Kidney (tissue), 11 donors: ENCODE results near the gene AMY1B. TPM values are rescaled to one million over a fixed set of nuclear protein-coding genes. Genes with fewer than 3 reads are reported as not detected.
"Not testable (repeated sequence)": the region's sequence is repeated elsewhere in the genome, so short reads cannot be mapped to it uniquely, and the experiment has no call there.

Experiments
- DNase-seq, 5 donors: peaks; one replicate each; pipeline ENCODE4 v3.0.0-alpha.2; 2013 to 2020
- FAIRE-seq: peaks from 2 replicates; lab custom pipeline; 2012; peaks lifted over from hg19 to GRCh38; lab: Jason Lieb, UNC
- H3K27ac ChIP-seq, 2 donors: one replicate each; pipeline ENCODE4 v1.7.0; 2013; ENCODE audit warnings: low read depth in 2 of 2, low read length in 2 of 2, inconsistent platforms in 1 of 2
- H3K27me3 ChIP-seq: one replicate; pipeline ENCODE4 v1.7.1; 2013; ENCODE audit warnings: low read length, inconsistent platforms; ENCODE audit not compliant: control insufficient read depth, insufficient read depth
- H3K36me3 ChIP-seq, 3 donors: one replicate each; pipeline versions ENCODE4 v1.7.0 to v1.7.1; 2013; ENCODE audit warnings: low read length in 3 of 3, control low read depth in 1 of 3, inconsistent platforms in 1 of 3; ENCODE audit not compliant: insufficient read depth in 3 of 3, control insufficient read depth in 2 of 3
- H3K4me1 ChIP-seq, 3 donors: one replicate each; pipeline versions ENCODE4 v1.7.0 to v1.7.1; 2013; ENCODE audit warnings: low read length in 3 of 3, inconsistent platforms in 1 of 3, low read depth in 1 of 3; ENCODE audit not compliant: control insufficient read depth in 2 of 3, insufficient read depth in 2 of 3
- H3K4me3 ChIP-seq, 3 donors: one replicate each; pipeline versions ENCODE4 v1.7.0 to v1.8.1; 2013; ENCODE audit warnings: low read length in 3 of 3, control low read depth in 1 of 3, inconsistent platforms in 1 of 3
- H3K9ac ChIP-seq, 3 donors: one replicate each; pipeline versions ENCODE4 v1.7.0 to v1.7.1; 2013; ENCODE audit warnings: low read length in 3 of 3, control low read depth in 1 of 3, inconsistent platforms in 1 of 3
- H3K9me3 ChIP-seq, 3 donors: one replicate each; pipeline versions ENCODE4 v1.7.0 to v1.7.1; 2013; ENCODE audit warnings: low read length in 3 of 3, control low read depth in 1 of 3, inconsistent platforms in 1 of 3; ENCODE audit not compliant: control insufficient read depth in 2 of 3, insufficient read depth in 1 of 3
- intact Hi-C: fragments of 100-400 bp; cut with DNase I; formaldehyde crosslinking; loops from one replicate; pipeline ENCODE4 v1.11.1; 2022
- polyA plus RNA-seq: library from polyadenylated mRNA; stranded (reverse); fragments of 350-450 nt; fragmentation: Illumina TruSeq; extraction: RNeasy Lipid Tissue Mini Kit (QIAGEN cat#74804); gene quantifications from one replicate; pipeline ENCODE4 v1.2.3, GENCODE V29; 2014; ENCODE audit warnings: low read depth, low replicate concordance; ENCODE audit not compliant: insufficient read depth
- total RNA-seq: library from RNA; stranded (reverse); fragmentation: NEBNext Ultra II Directional; extraction: Animal tissue kit (Norgen Biotek cat#: 25700); gene quantifications from one replicate; pipeline ENCODE4 v1.2.1, GENCODE V29; 2021
- donor health status: control.
- donor health status: control.
- donor health status: DM: yes; HTN: yes; CAD: no.
- donor health status: Normal renal cell carcinoma (clear cell type).

AMY1B gene
- total and polyA plus RNA-seq, 2 donors from 2014 or later = not detected

GRCh38 chr1:103707670-103708069 is 11.7 kb upstream of the AMY1B start:
- H3K4me3 ChIP-seq, H3K36me3 ChIP-seq, H3K4me1 ChIP-seq, intact Hi-C loops, H3K9ac ChIP-seq, H3K27me3 ChIP-seq, H3K9me3 ChIP-seq, FAIRE-seq, DNase-seq, H3K27ac ChIP-seq: not testable (repeated sequence)

GRCh38 chr1:103701256-103701655 is 5.2 kb upstream of the AMY1B start:
- H3K27ac ChIP-seq, H3K27me3 ChIP-seq, H3K4me3 ChIP-seq, H3K36me3 ChIP-seq, DNase-seq, intact Hi-C loops, H3K9ac ChIP-seq, H3K9me3 ChIP-seq, FAIRE-seq, H3K4me1 ChIP-seq: not testable (repeated sequence)

DNA sequence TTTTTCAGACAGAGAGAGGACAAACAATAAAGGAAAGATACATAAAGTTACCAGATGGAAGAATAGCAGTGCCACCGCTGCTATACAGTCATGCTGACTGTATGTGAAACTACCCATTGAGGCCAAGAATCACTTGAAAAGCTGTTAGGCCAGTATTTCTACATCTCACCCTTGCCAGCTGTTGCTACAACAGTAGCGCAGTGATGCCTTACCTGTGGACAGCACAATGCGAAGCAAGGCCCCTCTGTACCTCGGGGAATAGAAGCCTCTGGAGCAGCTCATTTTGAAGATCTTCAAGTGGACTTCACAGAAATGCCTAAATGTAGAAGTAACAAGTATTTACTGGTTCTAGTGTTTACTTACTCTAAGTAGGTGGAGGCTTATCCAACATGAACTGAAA is 4.7 kb upstream of the AMY1B start:
- H3K36me3 ChIP-seq, H3K9ac ChIP-seq, H3K27me3 ChIP-seq, DNase-seq, intact Hi-C loops, H3K27ac ChIP-seq, H3K4me1 ChIP-seq, H3K9me3 ChIP-seq, FAIRE-seq, H3K4me3 ChIP-seq: not testable (repeated sequence)

GRCh38 chr1:103697430-103697829 is 1.4 kb upstream of the AMY1B start:
- H3K36me3 ChIP-seq, DNase-seq, H3K27me3 ChIP-seq, intact Hi-C loops, H3K9me3 ChIP-seq, H3K27ac ChIP-seq, H3K9ac ChIP-seq, H3K4me1 ChIP-seq, FAIRE-seq, H3K4me3 ChIP-seq: not testable (repeated sequence)

DNA sequence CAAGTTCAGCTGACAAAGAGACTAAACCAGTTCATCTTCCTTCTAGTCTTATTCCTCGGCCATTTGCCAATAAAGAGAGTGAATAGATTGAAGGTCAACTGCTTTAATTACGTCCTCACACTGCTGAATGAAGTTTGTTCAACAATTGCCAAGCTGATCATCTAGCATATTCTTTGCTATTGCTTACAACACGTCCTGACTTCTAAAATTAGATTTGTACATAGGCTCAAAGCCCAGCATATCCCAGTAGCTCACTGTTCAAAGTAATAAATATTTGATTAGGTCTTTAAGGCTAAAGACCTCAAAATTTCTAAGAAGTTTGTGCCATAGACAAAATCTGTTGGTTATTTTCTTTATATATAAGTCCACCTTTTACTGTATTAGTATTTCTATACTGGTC is 19.7 kb downstream of the AMY1B start:
- H3K4me3 ChIP-seq, H3K27me3 ChIP-seq, intact Hi-C loops, H3K36me3 ChIP-seq, H3K4me1 ChIP-seq, H3K9ac ChIP-seq, FAIRE-seq, DNase-seq, H3K27ac ChIP-seq, H3K9me3 ChIP-seq: not testable (repeated sequence)

DNA sequence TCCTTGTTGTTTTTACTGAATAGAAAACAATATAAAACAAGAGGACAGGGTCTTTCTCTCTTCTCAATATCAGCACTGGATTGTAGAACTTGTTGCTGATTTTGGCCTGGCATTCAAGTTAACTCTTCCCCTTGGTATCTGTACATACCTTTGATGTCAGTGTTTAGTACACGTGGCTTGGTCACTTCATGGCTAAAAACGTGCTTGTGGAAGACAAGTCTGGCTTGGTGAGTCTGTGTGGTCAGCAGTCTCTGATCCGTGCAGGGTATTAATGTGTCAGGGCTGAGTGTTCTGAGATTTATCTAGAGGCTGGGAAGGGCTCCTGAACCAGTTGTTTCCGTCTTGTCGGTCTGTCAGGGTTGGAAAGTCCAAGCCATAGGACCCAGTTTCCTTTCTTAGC is 40.5 kb downstream of the AMY1B start, which contains the start of gene AMY1A:
AMY1A (plus strand) TSS at position 301 of the 400 bp plus-strand sequence. CDS start 571 bp downstream, outside the sequence.
- H3K4me3 ChIP-seq, H3K9ac ChIP-seq, DNase-seq, H3K27ac ChIP-seq, H3K36me3 ChIP-seq, H3K4me1 ChIP-seq, FAIRE-seq, H3K9me3 ChIP-seq, H3K27me3 ChIP-seq, intact Hi-C loops: not testable (repeated sequence)

GRCh38 chr1:103654133-103654532 is 41.9 kb downstream of the AMY1B start:
- H3K36me3 ChIP-seq, H3K9me3 ChIP-seq, DNase-seq, H3K27ac ChIP-seq, FAIRE-seq, H3K4me3 ChIP-seq, H3K27me3 ChIP-seq, intact Hi-C loops, H3K4me1 ChIP-seq, H3K9ac ChIP-seq: not testable (repeated sequence)

- H3K4me1 ChIP-seq, H3K36me3 ChIP-seq, intact Hi-C loops, H3K9me3 ChIP-seq, FAIRE-seq, H3K27ac ChIP-seq, H3K9ac ChIP-seq, H3K4me3 ChIP-seq, H3K27me3 ChIP-seq, DNase-seq: not testable (repeated sequence)
Observed at GRCh38 chr1:103650889-103651288, 45.1 kb downstream of the AMY1B start.
